GM19025 (cell line): Measurements from ENCODE around the gene ACER3.

Experiments
- ATAC-seq: cut with Tn5 transposase; IDR thresholded peaks from one replicate; pipeline ENCODE4 v1.9.1; 2021; ENCODE audit warnings: mild to moderate bottlenecking, low read depth, moderate library complexity; ENCODE audit not compliant: unreplicated experiment

ACER3 gene

GRCh38 chr11:77071077-77071476 lies 210.4 kb downstream of the ACER3 start:
- ATAC-seq = no peak

DNA sequence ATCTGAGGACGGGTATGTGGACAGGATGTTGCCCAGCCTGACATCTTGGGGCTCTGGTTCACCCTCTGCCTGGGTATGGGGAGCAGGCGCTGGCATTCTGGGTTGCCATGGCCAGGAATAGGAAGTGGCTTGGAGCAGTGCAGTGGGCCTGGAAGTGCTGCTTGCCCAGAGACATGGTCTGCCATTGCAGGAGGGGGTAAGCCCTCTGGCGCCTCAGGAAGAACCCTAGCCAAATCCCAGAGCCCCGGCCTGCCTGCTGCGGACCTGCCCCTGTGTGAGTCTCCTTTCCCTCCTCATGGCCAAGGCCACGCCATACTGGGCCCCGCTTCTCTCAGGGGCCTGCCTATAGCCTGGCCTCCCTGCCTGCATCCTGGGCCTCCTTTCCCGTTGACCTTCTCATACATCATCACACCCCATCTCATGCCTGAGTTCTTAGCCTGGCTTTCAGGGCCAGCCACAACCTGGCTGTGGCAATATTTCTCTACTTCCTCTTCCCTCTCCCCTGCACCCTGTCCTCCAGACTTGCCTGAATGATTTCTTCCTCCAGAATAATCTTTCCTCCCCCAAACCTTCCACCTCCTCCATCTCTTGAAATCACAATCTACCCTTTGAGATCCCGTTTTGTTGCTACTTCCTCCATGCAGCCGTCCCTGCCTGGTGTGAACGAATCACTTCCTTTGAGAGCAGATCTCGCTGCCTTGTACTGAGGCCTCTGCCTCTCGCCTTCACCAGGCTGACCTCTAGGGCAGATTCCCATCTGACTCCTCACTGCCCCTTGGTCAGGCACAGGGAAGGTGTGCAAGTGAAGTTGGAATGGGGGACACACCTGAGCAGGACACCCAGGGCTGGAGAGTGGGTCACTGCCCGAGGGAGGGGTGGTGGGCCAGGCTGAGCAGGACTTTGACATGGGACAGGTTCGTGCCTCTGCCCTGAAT lies 211.2 kb downstream of the ACER3 start:
- no peak for ATAC-seq

- ATAC-seq = no peak
These were observed 212.2 kb downstream of the ACER3 start for GRCh38 chr11:77072851-77073327.

DNA sequence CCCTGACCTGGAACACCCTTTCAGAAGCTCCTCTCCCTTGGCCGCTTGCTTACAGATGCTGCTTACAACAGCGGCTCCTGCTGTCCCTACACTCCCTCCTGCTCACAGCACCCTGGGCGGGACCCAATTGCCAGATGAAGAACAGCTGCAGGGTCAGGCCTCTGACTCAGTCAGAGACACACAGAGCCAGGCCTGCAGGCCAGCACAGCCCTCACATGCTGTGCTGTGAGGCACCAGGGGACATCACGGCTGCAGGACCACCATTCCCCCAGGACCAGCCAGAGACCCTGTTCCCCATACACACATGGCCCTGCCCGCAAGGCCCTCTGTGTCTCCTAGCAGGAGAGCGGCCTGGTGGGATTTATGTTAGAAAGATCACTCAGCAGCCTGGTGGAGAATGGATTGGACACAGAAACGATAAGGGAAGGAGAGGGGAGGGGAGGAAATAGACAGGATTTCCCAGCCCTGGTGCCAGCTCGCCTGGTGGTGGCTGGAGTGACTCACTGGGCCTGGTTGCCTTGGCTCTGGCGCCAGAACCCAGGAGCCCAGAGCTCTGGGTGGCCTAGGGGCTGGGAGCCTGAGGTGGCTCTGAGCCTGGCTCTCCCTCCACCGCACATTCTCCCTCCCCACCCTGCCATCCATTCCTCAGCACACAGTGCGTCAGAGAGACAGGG lies 212.7 kb downstream of the ACER3 start:
- ATAC-seq = no peak

- no peak for ATAC-seq
These were observed 213.5 kb downstream of the ACER3 start for GRCh38 chr11:77074205-77074604.

DNA sequence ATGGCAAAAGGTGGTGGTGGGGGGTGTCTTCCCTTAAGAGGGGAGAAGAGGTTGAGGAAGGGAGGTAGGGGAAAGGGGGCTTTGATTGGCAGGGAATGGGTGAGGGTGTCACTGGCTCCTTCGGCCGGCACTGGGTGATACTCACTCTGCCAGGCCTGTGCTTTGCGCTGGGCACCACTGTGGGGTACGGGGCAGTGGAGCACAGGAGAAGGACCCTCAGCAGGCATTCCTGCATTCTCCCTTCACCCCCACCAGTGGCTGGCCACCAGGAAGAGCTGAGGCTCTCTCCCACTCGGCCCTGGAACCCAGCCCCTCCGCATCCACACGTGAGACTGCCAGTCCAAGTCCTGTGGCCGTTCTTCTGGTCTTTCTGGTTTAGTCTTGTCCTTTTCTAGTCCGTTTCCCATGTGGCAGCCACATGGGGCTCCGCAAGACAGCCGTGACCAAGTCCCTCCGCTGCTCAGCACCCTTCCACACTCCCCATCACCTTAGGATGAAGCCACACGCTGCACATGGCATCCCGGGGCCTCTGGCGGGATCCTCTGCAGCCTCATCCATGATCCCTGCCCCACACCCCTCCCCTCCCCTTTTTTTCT lies 214.0 kb downstream of the ACER3 start:
- no peak for ATAC-seq

GRCh38 chr11:77075425-77075905 lies 214.7 kb downstream of the ACER3 start:
- ATAC-seq = no peak
